ENCODE data around the gene NUMA1.

NUMA1 gene

DNA sequence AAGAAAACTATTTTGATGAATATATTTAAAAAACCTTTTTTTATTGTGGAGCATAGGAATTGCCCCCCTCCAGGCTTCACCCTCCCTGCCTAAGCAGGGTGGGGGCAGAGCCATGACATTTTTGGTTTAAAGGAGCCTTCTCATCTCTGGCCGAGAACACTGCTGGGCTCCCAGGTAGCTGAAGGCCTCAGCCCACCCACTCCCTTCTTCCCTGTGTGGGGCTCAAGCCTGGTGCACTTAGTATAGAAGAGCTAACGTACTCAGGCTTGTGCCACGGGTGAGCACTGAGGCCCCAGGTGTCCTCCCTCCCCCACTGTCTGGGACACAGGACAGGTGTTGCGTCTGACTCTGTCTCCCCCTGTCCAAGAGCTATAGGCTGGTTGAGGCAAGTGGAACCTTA, 83.8 kb downstream of the NUMA1 start:
- no peaks in the 10 kb centered on the region for H3K9me3 ChIP-seq (ENCODE audit: control insufficient read depth, low read length)
- H3K9ac ChIP-seq (ENCODE audit: low read length): no peak overlapping the region
- peaks cover 9% of the 10 kb centered on the region for H3K4me1 ChIP-seq (ENCODE audit: control insufficient read depth, insufficient read depth, low read length)
- H3K27me3 ChIP-seq (replicated peaks; ENCODE audit: control insufficient read depth, insufficient read depth, low read length): no peaks in the 10 kb centered on the region
- DNase-seq (ENCODE audit: low read depth): no peak
- no peak overlapping the region for H3K4me3 ChIP-seq (ENCODE audit: low read length)
- no peaks in the 10 kb centered on the region for H3K36me3 ChIP-seq (ENCODE audit: control insufficient read depth, insufficient read depth, low read length, severe bottlenecking)

DNA sequence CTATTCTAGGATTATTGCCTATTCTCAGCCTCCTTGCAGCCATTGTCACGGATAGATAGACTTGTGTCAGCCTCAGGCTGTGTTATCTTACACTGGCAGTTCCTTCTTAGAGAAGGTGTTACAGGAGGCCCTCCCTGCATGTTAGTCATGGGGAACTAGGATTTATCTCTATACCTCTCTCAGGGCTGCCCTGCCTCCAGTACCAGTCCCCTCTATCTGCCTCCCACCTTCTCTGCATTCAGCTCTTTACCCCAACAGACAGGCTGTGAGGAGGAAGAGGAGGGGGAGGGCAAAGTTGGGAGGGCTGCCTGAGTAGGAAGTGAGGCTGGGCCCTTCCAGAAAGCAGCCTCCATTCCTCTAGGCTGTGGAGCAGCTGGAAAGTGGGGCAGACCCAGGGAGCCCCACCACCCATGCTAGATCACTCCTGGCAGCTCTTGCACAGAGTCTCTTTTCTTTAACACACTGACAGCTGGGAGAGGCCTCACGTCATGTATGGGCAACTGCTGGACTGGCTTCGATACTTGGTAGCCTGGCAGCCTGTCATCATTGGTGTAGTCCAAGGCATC, 84.5 kb downstream of the NUMA1 start:
- no peak overlapping the region for H3K9ac ChIP-seq (ENCODE audit: low read length)
- H3K9me3 ChIP-seq (ENCODE audit: control insufficient read depth, low read length): no peaks in the 10 kb centered on the region
- no peaks in the 10 kb centered on the region for H3K27me3 ChIP-seq (replicated peaks; ENCODE audit: control insufficient read depth, insufficient read depth, low read length)
- H3K36me3 ChIP-seq (ENCODE audit: control insufficient read depth, insufficient read depth, low read length, severe bottlenecking): peaks cover 3% of the 10 kb centered on the region
- no peak overlapping the region for H3K4me3 ChIP-seq (ENCODE audit: low read length)
- H3K4me1 ChIP-seq (ENCODE audit: control insufficient read depth, insufficient read depth, low read length): peaks cover 9% of the 10 kb centered on the region
- DNase-seq (ENCODE audit: low read depth): no peak

DNA sequence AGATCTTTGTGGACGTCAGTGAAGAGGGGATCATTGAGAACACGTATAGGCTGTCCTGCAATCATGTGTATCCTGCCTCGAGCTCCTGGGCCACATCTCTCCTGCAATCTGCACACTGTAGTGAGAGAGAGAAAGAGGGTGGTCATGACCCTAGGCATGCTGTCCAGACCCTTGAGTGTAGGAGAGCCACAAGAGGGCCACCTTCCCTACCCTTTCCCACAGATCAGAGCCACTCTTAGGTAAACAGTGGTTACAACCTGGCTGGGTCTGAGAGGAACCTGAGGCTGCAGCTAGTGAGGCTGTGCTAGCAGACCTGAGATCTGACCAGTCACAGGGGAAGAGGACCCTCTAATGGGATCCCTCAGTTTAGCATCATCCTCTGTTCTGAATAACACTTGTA, 85.6 kb downstream of the NUMA1 start:
- H3K4me3 ChIP-seq (ENCODE audit: low read length): no peak overlapping the region
- peaks cover 8% of the 10 kb centered on the region for H3K4me1 ChIP-seq (ENCODE audit: control insufficient read depth, insufficient read depth, low read length)
- no peaks in the 10 kb centered on the region for H3K9me3 ChIP-seq (ENCODE audit: control insufficient read depth, low read length)
- H3K27me3 ChIP-seq (replicated peaks; ENCODE audit: control insufficient read depth, insufficient read depth, low read length): no peaks in the 10 kb centered on the region
- H3K36me3 ChIP-seq (ENCODE audit: control insufficient read depth, insufficient read depth, low read length, severe bottlenecking): peaks cover 8% of the 10 kb centered on the region
- no peak for DNase-seq (ENCODE audit: low read depth)
- H3K9ac ChIP-seq (ENCODE audit: low read length): no peak overlapping the region

DNA sequence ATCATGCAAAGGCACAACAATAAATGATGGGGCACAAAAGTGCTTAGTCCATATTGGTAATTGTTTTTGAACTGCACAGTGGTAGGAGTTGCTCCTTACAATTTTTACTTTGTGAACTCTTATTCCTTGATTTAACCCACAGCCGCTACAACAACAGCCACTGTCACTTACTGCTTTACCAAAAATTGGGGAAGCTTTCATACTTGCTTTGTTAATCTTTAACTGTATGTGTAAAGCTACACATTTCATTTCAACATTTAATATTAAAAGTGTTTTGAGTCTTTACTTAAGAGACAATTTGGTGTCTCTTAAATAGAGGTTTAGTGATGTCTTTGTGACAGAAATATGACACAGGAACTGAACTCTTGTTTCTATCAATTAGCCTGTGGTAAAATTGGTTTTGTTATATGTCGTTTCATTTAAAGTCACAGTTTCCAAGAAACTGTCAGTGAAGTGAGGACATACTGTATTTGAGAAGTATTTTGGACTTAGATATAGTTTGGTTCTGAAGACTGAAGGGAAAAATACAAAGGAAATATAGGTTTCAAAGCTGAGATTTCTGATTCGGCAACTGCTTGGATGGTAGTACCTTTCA, 88.1 kb downstream of the NUMA1 start:
- no peaks in the 10 kb centered on the region for H3K27me3 ChIP-seq (replicated peaks; ENCODE audit: control insufficient read depth, insufficient read depth, low read length)
- no peak overlapping the region for H3K4me3 ChIP-seq (ENCODE audit: low read length)
- H3K36me3 ChIP-seq (ENCODE audit: control insufficient read depth, insufficient read depth, low read length, severe bottlenecking): peaks cover 8% of the 10 kb centered on the region
- H3K9ac ChIP-seq (ENCODE audit: low read length): no peak overlapping the region
- no peak for DNase-seq (ENCODE audit: low read depth)
- H3K4me1 ChIP-seq (ENCODE audit: control insufficient read depth, insufficient read depth, low read length): peaks cover 10% of the 10 kb centered on the region
- H3K9me3 ChIP-seq (ENCODE audit: control insufficient read depth, low read length): no peaks in the 10 kb centered on the region

DNA sequence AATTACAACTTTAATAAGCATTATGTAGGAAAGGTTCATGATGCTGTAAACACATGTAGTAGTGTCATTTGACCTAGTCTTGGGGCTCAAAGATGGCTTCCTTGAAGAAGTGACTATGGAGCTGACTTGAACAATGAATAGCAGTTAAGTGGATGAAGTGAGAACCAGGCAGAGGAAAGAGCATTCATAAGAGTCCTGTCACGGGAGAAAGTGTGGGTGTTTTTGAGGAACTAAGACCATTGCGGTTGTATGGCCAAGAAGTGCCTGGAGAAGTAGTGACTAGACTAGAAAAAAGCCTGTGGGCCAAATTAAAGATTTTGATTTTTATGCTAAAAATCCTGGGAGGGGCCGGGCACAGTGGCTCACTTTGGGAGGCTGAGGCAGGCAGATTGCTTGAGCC, 88.8 kb downstream of the NUMA1 start:
- no peak for DNase-seq (ENCODE audit: low read depth)
- peaks cover 8% of the 10 kb centered on the region for H3K36me3 ChIP-seq (ENCODE audit: control insufficient read depth, insufficient read depth, low read length, severe bottlenecking)
- H3K4me1 ChIP-seq (ENCODE audit: control insufficient read depth, insufficient read depth, low read length): peaks cover 10% of the 10 kb centered on the region
- no peaks in the 10 kb centered on the region for H3K27me3 ChIP-seq (replicated peaks; ENCODE audit: control insufficient read depth, insufficient read depth, low read length)
- no peaks in the 10 kb centered on the region for H3K9me3 ChIP-seq (ENCODE audit: control insufficient read depth, low read length)
- no peak overlapping the region for H3K4me3 ChIP-seq (ENCODE audit: low read length)
- H3K9ac ChIP-seq (ENCODE audit: low read length): no peak overlapping the region

DNA sequence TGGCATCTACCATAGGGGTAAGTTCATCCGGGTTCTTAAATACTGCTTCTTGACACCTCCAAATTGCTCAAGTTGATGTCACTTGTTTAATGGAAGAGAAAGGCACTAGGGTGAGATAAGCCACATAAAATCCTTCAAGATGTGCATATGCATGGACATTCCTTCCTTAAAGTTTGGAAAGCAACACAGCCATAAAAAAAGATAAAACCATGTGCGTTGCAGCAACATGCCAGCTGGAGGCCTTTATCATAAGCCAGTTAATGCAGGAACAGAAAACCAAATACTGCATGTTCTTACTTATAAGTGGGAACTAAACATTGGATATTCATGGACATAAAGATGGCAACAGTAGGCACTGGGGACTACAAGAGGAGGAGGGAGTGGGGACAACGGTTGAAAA, 89.6 kb downstream of the NUMA1 start:
- H3K4me1 ChIP-seq (ENCODE audit: control insufficient read depth, insufficient read depth, low read length): peaks cover 10% of the 10 kb centered on the region
- H3K36me3 ChIP-seq (ENCODE audit: control insufficient read depth, insufficient read depth, low read length, severe bottlenecking): peaks cover 8% of the 10 kb centered on the region
- no peak overlapping the region for H3K9ac ChIP-seq (ENCODE audit: low read length)
- H3K27me3 ChIP-seq (replicated peaks; ENCODE audit: control insufficient read depth, insufficient read depth, low read length): no peaks in the 10 kb centered on the region
- no peak overlapping the region for H3K4me3 ChIP-seq (ENCODE audit: low read length)
- no peaks in the 10 kb centered on the region for H3K9me3 ChIP-seq (ENCODE audit: control insufficient read depth, low read length)
- DNase-seq (ENCODE audit: low read depth): no peak

DNA sequence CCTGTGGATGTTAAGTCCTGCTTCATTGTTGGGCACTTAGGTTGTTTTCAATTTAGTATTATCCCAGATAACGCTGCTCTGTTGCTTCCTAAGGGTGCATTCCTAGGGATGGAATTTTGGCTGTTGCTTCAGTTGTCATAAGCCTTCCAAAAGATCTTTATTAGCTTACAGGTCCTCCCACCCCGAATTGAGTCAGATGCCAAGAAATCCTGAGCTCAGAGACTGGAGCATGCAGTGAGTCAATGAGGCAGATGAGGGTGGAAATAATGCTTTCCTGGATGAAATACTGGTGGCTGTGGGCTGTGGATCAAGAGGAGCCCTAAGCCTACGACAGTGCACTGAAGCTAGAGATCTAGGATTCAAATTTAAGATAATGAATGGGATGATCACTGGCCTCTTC, 92.3 kb downstream of the NUMA1 start:
- H3K9me3 ChIP-seq (ENCODE audit: control insufficient read depth, low read length): no peaks in the 10 kb centered on the region
- no peaks in the 10 kb centered on the region for H3K27me3 ChIP-seq (replicated peaks; ENCODE audit: control insufficient read depth, insufficient read depth, low read length)
- no peak overlapping the region for H3K9ac ChIP-seq (ENCODE audit: low read length)
- DNase-seq (ENCODE audit: low read depth): peak; percentile 78
- peaks cover 26% of the 10 kb centered on the region for H3K36me3 ChIP-seq (ENCODE audit: control insufficient read depth, insufficient read depth, low read length, severe bottlenecking)
- H3K4me1 ChIP-seq (ENCODE audit: control insufficient read depth, insufficient read depth, low read length): peaks cover 10% of the 10 kb centered on the region
- no peak overlapping the region for H3K4me3 ChIP-seq (ENCODE audit: low read length)

DNA sequence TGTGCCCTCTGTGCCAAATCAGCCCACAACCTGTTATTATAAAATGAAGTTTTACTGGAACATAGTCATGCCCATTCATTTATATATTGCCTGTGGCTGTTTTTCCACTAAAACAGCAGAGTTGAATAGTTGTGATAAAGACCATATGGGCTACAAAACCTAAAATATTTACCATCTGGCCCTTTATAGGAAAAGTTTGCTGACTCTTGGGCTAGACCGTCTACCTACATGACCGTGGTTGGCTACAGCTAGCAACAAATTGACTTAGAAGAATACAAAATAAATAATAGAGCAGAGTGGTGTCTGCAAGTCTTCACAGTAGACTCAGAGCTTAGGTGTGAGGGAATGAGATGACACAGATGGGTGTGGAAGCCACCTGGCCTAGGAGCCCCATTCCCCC, 92.8 kb downstream of the NUMA1 start:
- Histone ChIP-seq H3K36me3 (ENCODE audit: control insufficient read depth, insufficient read depth, low read length, severe bottlenecking) (peaks cover 27% of the 10 kb centered on the region), H3K27me3 (replicated peaks; ENCODE audit: control insufficient read depth, insufficient read depth, low read length) (no peaks in the 10 kb centered on the region), H3K9ac (ENCODE audit: low read length) (no peak overlapping the region), H3K4me1 (ENCODE audit: control insufficient read depth, insufficient read depth, low read length) (peaks cover 10% of the 10 kb centered on the region), H3K4me3 (ENCODE audit: low read length) (no peak overlapping the region), H3K9me3 (ENCODE audit: control insufficient read depth, low read length) (no peaks in the 10 kb centered on the region)
- DNase-seq (ENCODE audit: low read depth): peak; percentile 17

DNA sequence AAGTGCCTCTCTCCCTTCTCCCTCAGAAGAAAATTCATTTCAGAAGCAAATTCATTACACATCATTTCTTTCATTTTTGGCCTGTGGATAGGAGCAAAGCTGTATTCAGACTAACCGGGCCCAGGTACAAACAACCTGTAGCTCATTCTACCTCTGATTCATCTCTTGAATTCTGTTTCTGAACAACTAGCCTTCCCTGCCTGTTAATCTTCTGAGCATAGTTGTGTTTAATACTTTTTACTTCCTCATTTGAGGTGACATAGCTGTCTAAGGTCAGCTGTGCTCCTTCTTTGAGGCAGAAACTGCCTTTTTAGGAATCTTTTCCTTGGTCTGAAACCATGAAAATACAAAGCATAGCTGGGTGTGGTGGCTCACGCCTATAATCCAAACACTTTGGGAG, 94.2 kb downstream of the NUMA1 start:
- Histone ChIP-seq H3K4me1 (ENCODE audit: control insufficient read depth, insufficient read depth, low read length) (peaks cover 10% of the 10 kb centered on the region), H3K27me3 (replicated peaks; ENCODE audit: control insufficient read depth, insufficient read depth, low read length) (no peaks in the 10 kb centered on the region), H3K9ac (ENCODE audit: low read length) (no peak overlapping the region), H3K9me3 (ENCODE audit: control insufficient read depth, low read length) (no peaks in the 10 kb centered on the region), H3K36me3 (ENCODE audit: control insufficient read depth, insufficient read depth, low read length, severe bottlenecking) (peaks cover 27% of the 10 kb centered on the region), H3K4me3 (ENCODE audit: low read length) (no peak overlapping the region)
- no peak for DNase-seq (ENCODE audit: low read depth)

DNA sequence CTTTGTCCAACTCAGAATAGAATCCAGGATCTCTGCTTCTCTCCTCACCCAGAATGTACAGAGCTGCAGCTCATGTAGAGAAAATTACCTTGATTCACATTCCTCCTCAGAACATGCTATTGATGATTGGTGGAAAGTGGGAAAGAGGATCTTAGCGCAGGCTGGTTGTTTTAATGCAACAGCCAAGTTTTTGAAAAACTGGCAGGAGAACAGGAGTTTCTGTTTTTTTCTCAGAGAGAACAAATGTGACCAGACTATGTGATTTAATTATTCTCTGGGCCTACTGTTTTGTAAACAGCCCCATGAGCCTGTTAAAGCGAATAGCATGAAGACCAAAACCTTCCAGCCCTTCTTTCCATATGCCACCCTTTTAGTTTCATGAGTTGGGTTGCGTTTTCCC, 100.7 kb downstream of the NUMA1 start:
- Histone ChIP-seq H3K27me3 (replicated peaks; ENCODE audit: control insufficient read depth, insufficient read depth, low read length) (no peaks in the 10 kb centered on the region), H3K4me3 (ENCODE audit: low read length) (no peak overlapping the region), H3K4me1 (ENCODE audit: control insufficient read depth, insufficient read depth, low read length) (no peaks in the 10 kb centered on the region), H3K9me3 (ENCODE audit: control insufficient read depth, low read length) (no peaks in the 10 kb centered on the region), H3K9ac (ENCODE audit: low read length) (peak overlapping the region; percentile 12), H3K36me3 (ENCODE audit: control insufficient read depth, insufficient read depth, low read length, severe bottlenecking) (peaks cover 25% of the 10 kb centered on the region)
- no peak for DNase-seq (ENCODE audit: low read depth)

DNA sequence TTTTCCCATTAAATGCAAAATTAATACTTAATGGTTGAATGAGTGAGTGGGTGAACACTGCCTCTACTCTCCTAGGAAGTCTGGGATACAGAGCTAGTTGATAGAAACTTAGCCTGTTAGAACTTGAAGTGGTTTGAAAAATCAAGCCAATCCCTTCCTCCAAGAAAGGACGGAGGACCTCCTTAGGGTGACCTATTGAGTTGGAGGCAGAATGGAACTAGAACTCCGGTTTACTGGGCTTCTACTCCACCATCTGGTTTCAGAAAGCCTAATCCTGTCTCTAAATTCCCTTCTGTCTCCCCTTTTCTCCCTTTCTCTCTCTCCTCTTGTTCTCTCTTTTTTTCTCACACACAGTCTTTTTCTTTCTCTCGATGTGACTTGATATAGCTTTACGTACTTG, 101.2 kb downstream of the NUMA1 start:
- H3K4me1 ChIP-seq (ENCODE audit: control insufficient read depth, insufficient read depth, low read length): no peaks in the 10 kb centered on the region
- peaks cover 24% of the 10 kb centered on the region for H3K36me3 ChIP-seq (ENCODE audit: control insufficient read depth, insufficient read depth, low read length, severe bottlenecking)
- no peaks in the 10 kb centered on the region for H3K27me3 ChIP-seq (replicated peaks; ENCODE audit: control insufficient read depth, insufficient read depth, low read length)
- H3K4me3 ChIP-seq (ENCODE audit: low read length): no peak overlapping the region
- no peak overlapping the region for H3K9ac ChIP-seq (ENCODE audit: low read length)
- no peaks in the 10 kb centered on the region for H3K9me3 ChIP-seq (ENCODE audit: control insufficient read depth, low read length)
- no peak for DNase-seq (ENCODE audit: low read depth)
